SU-DHL-6 (cell line): ENCODE data around the gene AGBL2.
"Not testable (repeated sequence)": the region's sequence is repeated elsewhere in the genome, so short reads cannot be mapped to it uniquely, and the experiment has no call there.

ENCODE experiments used
- H2AFZ ChIP-seq: fragments of 200-600 bp; sonication (generic); 2 replicates; pipeline ENCODE4 v1.6.1; 2014; ENCODE audit warnings: low read depth, mild to moderate bottlenecking, moderate library complexity, mixed read lengths, antibody characterized with exemption, low read length; ENCODE audit not compliant: severe bottlenecking
- H3F3A ChIP-seq: fragments of 200-600 bp; shearing (Covaris generic); 2 replicates; pipeline ENCODE4 v1.6.0; 2016; ENCODE audit warnings: antibody characterized with exemption, mild to moderate bottlenecking; ENCODE audit not compliant: insufficient read depth
- H3K27ac ChIP-seq: fragments of 200-600 bp; sonication (generic); 2 replicates; pipeline ENCODE4 v1.5.1; 2016; ENCODE audit warnings: low read depth, mild to moderate bottlenecking, low read length, moderate library complexity, mixed read lengths
- H3K27me3 ChIP-seq: fragments of 200-600 bp; sonication (generic), shearing (Covaris generic); 2 replicates; pipeline ENCODE4 v1.6.0; 2014; ENCODE audit warnings: mild to moderate bottlenecking, low read length
- H3K36me3 ChIP-seq: fragments of 200-600 bp; sonication (generic); 2 replicates; pipeline ENCODE4 v1.6.1; 2014; ENCODE audit warnings: mild to moderate bottlenecking, low read length, mixed read lengths
- H3K4me2 ChIP-seq: fragments of 300-600, 200-600 bp; shearing (Covaris generic), sonication (generic); 2 replicates; pipeline ENCODE4 v1.6.0; 2014; ENCODE audit warnings: low read length, low read depth, mild to moderate bottlenecking; ENCODE audit not compliant: poor library complexity, severe bottlenecking
- H3K4me3 ChIP-seq: fragments of 200-600 bp; sonication (generic); 2 replicates; pipeline ENCODE4 v1.5.1; 2014; ENCODE audit warnings: antibody characterized with exemption, low read length, mild to moderate bottlenecking, mixed read lengths; ENCODE audit not compliant: insufficient read depth, poor library complexity, severe bottlenecking
- H3K79me2 ChIP-seq: fragments of 200-600 bp; sonication (generic); 2 replicates; pipeline ENCODE4 v1.6.1; 2014; ENCODE audit warnings: mild to moderate bottlenecking, low read length, moderate library complexity; ENCODE audit not compliant: insufficient read depth
- H3K9ac ChIP-seq: fragments of 200-600 bp; sonication (generic); 2 replicates; pipeline ENCODE4 v1.7.0; 2014; ENCODE audit warnings: mild to moderate bottlenecking, low read length
- H3K9me2 ChIP-seq: fragments of 200-600 bp; sonication (generic); replicated peaks from 2 replicates; pipeline ENCODE4 v1.6.1; 2014; ENCODE audit warnings: low read length; ENCODE audit not compliant: insufficient read depth
- H3K9me3 ChIP-seq: fragments of 200-600 bp; sonication (generic); 2 replicates; pipeline ENCODE4 v1.6.1; 2014; ENCODE audit warnings: low read length, mixed read lengths; ENCODE audit not compliant: insufficient read depth
- H4K20me1 ChIP-seq: fragments of 200-600 bp; sonication (generic); 2 replicates; pipeline ENCODE4 v1.6.1; 2014; ENCODE audit warnings: low read depth, mild to moderate bottlenecking, antibody characterized with exemption, low read length, moderate library complexity, mixed read lengths
- CTCF ChIP-seq: fragments of 200-600 bp; sonication (generic); IDR thresholded peaks from one replicate; pipeline ENCODE4 v1.5.1; 2017; ENCODE audit warnings: antibody characterized with exemption, mild to moderate bottlenecking, low read length, moderate library complexity; ENCODE audit not compliant: insufficient read depth, poor library complexity, severe bottlenecking
- EZH2phosphoT487 ChIP-seq: fragments of 200-600 bp; sonication (generic), shearing (Covaris generic); conservative IDR thresholded peaks from 2 replicates; pipeline ENCODE4 v1.6.1; 2018; ENCODE audit warnings: mild to moderate bottlenecking, antibody characterized with exemption, low read length, moderate library complexity, mixed read lengths

Gene AGBL2

GRCh38 chr11:47667555-47667954, 47.6 kb downstream of the AGBL2 start:
- no peaks in the 10 kb centered on the region for H3K9me3 ChIP-seq
- H3K9ac ChIP-seq: no peak overlapping the region
- TF ChIP-seq EZH2phosphoT487 (no peak), CTCF (no peak)
- no peaks in the 10 kb centered on the region for H3F3A ChIP-seq
- H3K27me3 ChIP-seq: no peaks in the 10 kb centered on the region
- no peak overlapping the region for H3K4me3 ChIP-seq
- no peak overlapping the region for H3K27ac ChIP-seq
- H3K79me2 ChIP-seq: no peaks in the 10 kb centered on the region
- H3K4me2 ChIP-seq: no peak overlapping the region
- H4K20me1 ChIP-seq: no peaks in the 10 kb centered on the region
- H3K9me2 ChIP-seq: no peaks in the 10 kb centered on the region
- H3K36me3 ChIP-seq: no peaks in the 10 kb centered on the region
- no peak overlapping the region for H2AFZ ChIP-seq

- Histone ChIP-seq H3F3A (no peaks in the 10 kb centered on the region), H3K27me3 (no peaks in the 10 kb centered on the region), H3K79me2 (no peaks in the 10 kb centered on the region), H4K20me1 (no peaks in the 10 kb centered on the region), H3K27ac (no peak overlapping the region), H3K9me3 (no peaks in the 10 kb centered on the region), H3K4me2 (no peak overlapping the region), H3K4me3 (no peak overlapping the region), H3K9me2 (no peaks in the 10 kb centered on the region), H3K36me3 (no peaks in the 10 kb centered on the region), H2AFZ (no peak overlapping the region), H3K9ac (no peak overlapping the region)
- TF ChIP-seq EZH2phosphoT487 (no peak), CTCF (no peak)
These were observed 48.0 kb downstream of the AGBL2 start for GRCh38 chr11:47667135-47667534.

- H3K4me3 ChIP-seq, H3K9ac ChIP-seq, H3K4me2 ChIP-seq, H3K9me3 ChIP-seq, H3K27ac ChIP-seq, H3K27me3 ChIP-seq, H3F3A ChIP-seq, H4K20me1 ChIP-seq, H3K79me2 ChIP-seq, H2AFZ ChIP-seq, H3K9me2 ChIP-seq, H3K36me3 ChIP-seq: not testable (repeated sequence)
These were observed 50.2 kb downstream of the AGBL2 start for GRCh38 chr11:47664936-47665335.

GRCh38 chr11:47661245-47661644, 53.9 kb downstream of the AGBL2 start:
- H3K4me2 ChIP-seq: no peak overlapping the region
- no peak overlapping the region for H3K4me3 ChIP-seq
- H3K9ac ChIP-seq: no peak overlapping the region
- H3K36me3 ChIP-seq: no peaks in the 10 kb centered on the region
- TF ChIP-seq EZH2phosphoT487: no peak
- TF ChIP-seq CTCF: no peak
- H2AFZ ChIP-seq: no peak overlapping the region
- H3K9me2 ChIP-seq: no peaks in the 10 kb centered on the region
- H3K27ac ChIP-seq: no peak overlapping the region
- H3F3A ChIP-seq: no peaks in the 10 kb centered on the region
- no peaks in the 10 kb centered on the region for H4K20me1 ChIP-seq
- no peaks in the 10 kb centered on the region for H3K79me2 ChIP-seq
- no peaks in the 10 kb centered on the region for H3K27me3 ChIP-seq
- no peaks in the 10 kb centered on the region for H3K9me3 ChIP-seq
